GM18517 (cell line): Measurements from ENCODE around the gene MYADML2.
A peak's percentile ranks its signal among the peaks of the same experiment; 100 is the strongest.

Source experiments
- ATAC-seq: cut with Tn5 transposase; IDR thresholded peaks from one replicate; pipeline ENCODE4 v1.9.1; 2021; ENCODE audit warnings: mild to moderate bottlenecking, moderate library complexity; ENCODE audit not compliant: unreplicated experiment

MYADML2 gene

DNA sequence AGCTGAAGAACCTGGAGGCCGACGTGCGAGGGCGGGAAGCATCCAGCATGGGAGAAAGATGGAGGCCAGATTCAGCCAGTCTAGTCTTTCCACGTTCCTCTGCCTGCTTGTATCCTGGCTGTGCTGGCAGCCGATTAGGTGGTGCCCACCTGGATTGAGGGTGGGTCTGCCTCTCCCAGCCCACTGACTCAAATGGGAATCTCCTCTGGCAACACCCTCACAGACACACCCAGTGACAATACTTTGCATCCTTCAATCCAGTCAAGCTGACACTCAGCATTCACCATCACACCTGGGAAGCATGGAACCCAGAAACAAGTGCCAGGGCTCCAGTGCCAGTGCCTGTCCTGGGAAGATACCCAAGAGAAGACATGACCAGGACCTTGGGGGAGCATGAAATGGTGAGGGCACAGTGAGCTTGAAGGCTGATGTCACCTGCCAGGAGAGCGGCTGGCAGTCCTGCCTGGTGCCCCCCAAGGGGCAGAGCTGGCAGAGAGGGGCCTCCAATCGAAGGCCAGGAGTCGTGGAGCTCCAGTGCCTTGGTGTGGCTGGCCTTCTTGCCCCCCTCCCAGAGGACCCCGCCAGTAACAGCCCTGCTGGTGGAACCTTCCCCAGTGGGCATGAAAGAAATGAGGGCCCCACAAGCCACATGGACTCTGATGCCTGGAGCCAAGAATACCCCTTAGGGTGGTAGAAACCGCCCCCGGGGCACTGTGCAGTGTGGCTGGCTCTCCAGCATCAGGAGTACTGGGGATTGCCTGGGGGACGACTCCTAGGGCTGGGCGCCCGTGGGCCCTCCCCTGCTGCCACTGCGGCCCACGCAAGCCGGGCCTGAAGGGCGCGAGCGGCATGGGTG, 45.6 kb downstream of the MYADML2 start:
- ATAC-seq: no peak

DNA sequence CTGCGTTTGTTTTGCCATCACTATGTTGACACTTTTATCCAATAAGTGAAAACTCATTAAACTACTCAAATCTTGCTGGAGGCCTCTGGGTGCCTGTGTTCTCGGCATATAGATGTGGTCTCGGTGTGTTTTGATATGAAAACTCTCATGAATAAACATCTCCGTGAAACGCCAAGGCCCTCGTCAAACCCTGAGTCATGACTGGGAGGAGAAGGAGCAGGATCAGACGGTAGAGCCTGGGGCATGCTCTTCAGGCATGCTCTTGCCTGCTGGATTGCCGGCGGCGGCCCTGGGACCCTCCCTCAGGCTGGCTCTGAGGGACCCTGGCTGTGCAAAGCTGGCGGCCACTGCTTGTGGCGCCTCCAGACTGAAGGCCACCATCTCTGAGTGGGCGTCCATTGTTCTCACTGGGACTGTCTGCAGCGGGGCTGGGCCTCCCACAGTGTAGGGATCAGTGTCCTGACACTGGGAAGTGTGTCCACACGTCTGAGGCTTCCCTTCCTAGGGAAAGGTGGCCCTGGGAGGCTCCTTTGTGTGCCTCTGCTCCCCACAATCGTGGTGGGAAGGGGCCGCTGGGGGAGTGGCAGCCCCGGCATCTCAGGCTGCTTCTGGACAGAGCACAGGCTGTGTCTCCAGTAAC, 46.7 kb downstream of the MYADML2 start:
- ATAC-seq: no peak

DNA sequence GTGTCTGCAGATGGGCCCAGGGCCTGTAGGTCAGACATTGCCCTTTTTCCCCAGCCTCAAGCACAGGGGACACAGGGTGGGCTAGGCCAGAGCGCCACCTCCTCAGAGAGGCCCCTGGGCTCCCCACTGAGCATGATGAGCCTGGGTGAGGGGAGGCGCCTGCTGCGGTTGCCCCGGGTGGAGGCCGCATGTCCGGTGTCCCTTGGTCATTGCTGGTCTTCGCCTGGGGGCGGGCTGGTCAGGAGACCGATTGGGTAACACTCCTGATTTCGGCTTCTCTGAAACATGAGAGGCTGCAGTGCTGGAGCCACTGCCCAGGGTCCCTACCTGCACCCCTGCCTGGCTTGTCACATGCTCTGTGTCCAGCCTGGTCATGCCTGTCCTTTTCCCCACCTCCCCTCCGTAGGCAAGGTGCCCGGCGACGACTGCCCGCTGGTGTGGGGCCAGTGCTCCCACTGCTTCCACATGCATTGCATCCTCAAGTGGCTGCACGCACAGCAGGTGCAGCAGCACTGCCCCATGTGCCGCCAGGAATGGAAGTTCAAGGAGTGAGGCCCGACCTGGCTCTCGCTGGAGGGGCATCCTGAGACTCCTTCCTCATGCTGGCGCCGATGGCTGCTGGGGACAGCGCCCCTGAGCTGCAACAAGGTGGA, 47.4 kb downstream of the MYADML2 start:
- no peak for ATAC-seq

DNA sequence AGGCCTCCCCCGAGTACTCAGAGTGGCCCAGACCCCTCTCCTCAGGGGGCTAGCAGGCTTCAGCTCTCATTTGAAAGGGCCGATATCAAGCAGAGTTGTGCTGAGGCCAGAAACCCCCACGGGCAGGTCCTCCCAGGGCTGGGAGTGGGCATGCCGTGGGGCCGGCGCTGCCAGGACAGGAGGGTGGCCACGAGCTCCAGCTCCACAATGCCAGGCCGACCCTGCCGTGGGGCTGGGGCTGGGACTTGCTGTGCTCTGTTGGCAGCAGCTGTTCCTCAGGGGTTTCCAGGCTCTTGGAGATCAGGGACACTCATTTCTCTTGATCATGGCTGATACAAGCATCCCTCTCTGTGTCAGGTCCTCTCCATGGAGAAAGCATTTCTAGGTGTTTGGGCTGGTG, 48.1 kb downstream of the MYADML2 start:
- ATAC-seq: no peak

DNA sequence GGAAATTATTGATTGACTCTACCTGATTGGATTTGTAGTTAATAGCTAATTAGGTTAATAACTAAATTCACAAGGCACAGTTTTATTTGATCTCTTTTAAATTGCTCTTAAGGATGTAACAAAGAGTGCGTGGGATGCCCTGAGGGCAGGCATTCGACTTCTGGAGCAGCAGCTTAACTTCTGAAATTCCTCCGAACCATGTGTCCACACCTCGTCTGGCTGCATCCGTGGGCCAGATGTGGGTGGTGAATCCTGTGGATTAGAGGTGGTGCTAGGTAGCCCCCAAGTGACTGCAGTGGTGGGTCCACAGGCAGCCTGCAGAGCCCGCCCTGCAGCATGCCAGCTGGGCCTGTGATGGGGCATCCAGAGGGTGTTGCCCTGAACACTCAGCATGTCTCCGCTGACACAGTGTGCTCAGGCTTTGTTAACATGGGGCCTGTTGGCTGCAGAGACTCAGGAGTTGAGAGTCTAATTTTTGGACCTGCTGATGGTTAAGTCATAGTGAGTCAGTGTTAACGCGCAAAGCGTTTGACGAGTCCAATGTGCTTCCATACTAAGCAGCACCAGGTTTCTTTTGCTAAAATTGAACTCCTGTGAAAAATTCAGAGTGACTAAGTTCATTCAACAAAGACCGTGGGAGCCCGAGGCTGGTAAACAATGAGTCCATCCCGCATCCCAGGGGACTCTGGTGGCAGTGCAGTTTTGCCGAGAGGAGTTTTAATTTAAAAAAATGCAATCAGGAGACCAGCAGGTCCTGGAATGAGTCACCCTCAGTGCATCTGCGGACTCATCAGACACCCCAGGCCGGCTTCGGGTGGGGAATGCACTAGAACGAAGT, 48.8 kb downstream of the MYADML2 start:
- ATAC-seq: no peak

DNA sequence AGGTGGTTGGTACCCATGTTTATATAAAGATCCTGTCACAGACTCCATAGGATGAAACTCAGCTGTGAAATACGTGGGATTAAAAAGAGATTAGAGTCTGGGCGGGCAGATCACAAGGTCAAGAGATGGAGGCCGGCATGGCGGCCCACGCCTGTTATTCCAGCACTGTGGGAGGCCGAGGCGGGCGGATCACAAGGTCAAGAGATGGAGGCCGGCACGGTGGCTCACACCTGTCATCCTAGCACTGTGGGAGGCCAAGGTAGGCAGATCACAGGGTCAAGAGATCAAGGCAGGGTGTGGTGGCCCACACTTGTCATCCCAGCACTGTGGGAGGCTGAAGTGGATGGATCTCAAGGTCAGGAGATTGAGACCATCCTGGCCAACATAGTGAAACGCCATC, 51.6 kb downstream of the MYADML2 start:
- ATAC-seq: no peak

DNA sequence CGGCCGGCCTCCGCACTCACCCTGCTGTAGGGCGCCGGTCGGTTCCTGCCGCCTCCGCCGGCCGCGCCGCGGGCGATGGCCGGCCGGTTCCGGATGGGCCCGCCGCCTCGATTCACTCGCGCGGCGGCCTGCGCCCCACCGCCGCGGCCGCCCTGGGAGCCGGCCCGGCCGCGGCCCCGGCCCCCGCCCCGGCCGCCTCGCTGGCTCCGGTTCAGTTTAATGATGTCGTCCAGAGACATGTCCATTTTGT, 55.8 kb downstream of the MYADML2 start:
- ATAC-seq: no peak

DNA sequence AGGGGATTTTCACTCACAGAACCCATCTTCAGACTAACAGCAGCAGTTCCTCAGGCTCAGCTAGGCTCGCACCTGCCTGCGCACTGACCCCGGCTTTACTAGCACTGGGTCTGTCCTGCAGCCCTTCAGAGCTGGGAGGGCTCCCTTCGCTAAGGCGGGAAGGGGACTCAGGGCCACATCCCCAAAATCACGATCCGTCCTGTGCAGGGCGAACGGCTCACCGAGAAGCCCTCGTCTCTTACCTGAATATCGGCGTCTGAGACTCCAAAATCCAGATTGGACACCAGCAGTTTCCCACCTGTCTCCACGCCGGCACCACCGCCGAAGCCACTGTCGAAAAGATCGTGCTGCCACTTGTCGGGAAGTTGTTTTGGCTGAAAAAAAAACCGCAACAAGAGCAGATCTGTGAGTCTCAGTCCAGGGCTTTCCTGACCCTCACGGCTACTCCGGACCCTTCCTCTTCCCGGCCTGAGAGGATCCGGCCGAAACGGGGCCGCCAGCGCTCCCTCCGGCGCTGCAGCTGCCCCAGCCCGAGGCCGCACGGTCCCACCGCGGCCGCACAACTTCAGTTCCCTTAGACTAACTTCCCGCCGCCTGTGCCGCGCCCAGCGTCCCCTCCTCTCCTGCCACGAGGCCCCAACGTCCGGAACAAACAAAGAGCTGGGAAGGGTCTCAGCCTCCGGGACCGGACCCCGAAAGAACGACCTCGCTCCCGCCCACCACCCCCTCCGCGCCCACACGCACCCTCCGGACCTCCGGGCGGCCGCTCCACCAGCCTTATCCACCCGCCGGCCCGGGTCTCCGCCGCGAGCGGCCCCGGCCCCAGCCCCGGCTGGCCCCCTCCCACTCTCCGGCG, 56.4 kb downstream of the MYADML2 start:
- peak; percentile 6 for ATAC-seq
